Activated CD4-positive, CD25-positive, alpha-beta regulatory T cell treated with anti-CD3 and anti-CD28 coated beads, Interleukin-2, amount 50 U/mL, for 16 hours (primary cell): ENCODE measurements around the gene CNPY2.
"Not testable (repeated sequence)": the region's sequence is repeated elsewhere in the genome, so short reads cannot be mapped to it uniquely, and the experiment has no call there.

Source experiments
- DNase-seq: peaks from one replicate; pipeline ENCODE4 v3.0.0-alpha.2; 2020; ENCODE audit warnings: low read depth, low spot score

Gene CNPY2

DNA sequence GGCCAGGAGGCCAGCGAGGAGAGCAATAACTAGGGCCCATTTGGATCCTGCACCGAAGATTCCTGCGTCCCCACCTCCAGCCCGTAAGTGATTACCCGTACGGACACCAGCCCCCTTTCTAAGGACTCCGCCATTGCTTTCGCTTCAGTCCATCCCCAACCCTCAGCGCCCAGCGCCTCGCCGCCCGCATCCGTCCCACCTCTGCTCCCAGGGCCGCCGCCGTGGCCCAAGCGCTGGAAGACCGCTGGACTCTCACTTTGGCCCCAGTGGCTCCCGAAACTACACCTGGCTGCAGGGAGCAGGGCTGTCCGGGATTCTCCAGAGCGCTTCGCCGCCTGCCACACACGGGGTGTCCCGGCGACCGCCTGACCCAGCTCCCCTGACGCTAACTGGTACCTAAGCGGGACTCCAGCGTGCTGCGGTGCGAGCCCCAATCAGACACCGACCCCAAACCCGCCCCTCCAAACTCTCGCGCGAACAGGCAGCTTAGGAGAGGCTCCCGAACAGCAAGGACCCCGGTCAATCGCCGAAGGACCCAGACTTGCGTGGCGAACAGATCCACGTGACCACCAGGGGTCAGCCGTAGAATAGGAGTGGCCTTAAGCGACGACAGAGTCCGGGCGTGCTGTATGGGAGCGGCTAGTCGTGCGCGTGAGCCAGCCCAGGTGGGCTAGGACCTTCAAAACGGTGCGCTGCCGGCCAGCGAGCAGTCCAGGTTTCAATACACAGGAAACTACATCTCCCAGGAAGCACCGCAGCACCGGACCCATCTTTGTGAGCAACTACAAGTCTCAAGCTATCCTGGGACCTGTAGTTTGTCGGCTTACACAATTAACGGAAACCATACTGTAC, at the start of gene CNPY2:
TSS of gene CNPY2 (minus strand) at position 367 of the 852 bp plus-strand sequence. CDS start 771 bp downstream, outside the sequence.
- DNase-seq: peak; percentile 85

DNA sequence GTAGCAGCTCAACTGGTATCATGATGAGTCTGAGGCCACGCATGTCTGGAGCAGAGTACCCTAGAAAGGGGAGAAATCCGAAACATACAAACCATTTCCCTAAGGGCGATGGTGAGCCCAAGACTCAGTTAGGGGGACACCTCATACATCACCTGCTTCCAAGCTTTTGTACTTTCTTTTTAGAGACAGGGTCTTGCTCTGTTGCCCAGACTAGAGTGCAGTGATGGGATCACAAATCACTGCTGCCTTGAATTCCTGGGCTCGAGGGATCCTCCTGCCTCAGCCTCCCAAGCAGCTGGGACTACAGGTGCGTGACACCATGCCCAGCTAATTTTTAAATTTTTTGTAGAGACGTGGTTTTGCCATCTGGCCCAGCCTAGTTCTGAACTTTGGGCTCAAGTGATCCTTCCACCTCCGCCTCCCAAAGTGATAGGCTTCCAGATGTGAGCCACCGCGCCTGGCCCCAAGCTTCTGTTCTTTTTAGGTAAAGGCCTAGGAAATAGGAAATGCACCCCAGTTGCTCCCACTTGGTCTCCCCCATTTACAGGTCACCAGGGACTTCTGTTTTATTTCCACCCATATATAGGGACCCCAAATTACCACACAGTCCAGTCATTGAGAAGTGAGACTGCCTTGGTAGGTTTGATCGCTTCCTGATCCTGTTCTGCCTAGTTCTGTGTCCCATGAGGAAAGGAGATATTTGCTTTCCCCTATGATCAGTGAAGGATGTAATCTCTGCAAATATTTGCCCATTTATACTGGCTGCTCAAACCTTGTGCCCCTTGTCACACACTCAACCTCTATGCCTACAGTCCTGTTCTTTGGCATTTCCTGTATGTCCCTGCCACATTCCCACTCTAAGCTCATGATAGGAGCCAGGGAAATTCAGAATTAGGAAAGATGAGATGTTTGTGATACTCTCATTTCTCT, 46.6 kb upstream of the CNPY2 start, which contains the start of gene APOF:
TSS of gene APOF (minus strand) at position 728 of the 930 bp plus-strand sequence. CDS start at position 616, 112 bp downstream.
- DNase-seq: no peak

DNA sequence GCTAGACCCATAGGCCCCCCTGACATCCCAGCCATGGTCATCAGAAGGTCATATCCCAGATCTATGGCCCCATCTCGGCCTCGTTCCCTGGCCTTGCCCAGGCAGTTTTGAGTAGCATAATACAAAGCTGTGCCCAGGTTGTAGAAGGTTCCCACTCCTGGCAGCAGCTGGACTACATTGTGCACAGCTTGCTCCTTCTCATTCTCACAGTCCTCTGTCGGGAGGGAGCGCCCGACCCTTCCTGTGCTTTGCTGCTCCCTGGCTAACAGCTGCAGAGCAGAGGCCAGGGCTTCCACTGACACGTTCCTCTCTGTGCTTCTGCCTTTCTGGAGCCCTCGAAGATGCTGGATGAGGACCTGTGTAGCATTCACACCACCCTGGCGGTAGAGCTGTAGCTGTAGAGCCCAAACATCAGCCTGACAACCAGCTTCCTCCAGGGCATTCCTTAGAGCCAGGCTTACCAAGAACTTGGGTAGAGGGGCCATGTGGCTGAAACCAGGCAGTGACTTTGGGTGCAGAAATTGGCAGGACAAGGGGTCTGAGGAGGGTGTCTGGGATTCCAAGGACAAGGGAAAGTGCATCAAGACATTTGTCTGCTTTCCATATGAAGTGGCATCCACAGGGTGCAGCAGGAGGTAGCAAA, 45.8 kb upstream of the CNPY2 start:
- DNase-seq: no peak

DNA sequence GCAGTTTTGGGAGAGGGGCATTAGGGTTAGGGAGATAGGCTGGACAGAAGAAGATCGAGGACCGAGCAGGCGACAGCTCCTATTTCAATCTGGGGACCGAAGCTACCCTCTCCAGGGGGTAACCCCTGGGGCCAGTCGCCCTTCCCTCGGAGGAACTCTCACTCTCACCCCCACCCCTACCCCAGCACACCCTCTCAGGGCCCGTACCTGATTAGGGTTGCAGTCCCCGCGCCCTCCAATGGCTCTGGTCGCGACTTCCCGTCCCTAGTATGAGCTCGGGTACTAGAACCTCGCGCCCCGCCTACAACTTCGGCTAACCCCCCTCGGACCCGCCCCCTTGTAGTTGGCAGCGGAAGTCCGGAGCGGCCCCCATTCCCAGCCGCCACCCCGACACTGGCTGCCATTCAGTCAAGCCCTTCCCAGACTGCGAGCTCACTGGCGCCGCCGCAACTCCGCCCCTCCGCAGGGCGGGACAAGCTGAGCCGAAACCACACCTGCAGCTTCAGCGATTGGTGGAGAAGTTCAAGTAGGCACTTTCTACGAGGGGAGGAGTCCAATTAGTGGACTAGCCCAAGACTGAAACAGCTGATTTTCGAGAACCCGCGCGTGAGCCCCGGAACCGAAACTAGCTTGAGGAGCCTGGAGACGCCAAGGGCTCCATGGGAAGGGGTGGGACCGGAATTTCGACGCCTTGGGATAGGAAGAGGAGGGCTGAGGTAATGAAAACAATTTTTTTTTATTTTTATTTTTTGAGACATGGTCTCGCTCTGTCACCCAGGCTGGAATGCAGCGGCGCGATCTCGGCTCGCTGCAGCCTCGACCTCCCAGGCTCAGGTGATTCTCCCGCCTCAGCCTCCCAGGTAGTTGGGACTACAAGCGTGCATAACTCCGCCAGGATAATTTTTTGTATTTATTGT, 44.3 kb upstream of the CNPY2 start, which contains the start of gene STAT2:
TSS of gene STAT2 (minus strand) at position 257 of the 917 bp plus-strand sequence. CDS start 3,536 bp downstream, outside the sequence.
- DNase-seq: peak; percentile 99

DNA sequence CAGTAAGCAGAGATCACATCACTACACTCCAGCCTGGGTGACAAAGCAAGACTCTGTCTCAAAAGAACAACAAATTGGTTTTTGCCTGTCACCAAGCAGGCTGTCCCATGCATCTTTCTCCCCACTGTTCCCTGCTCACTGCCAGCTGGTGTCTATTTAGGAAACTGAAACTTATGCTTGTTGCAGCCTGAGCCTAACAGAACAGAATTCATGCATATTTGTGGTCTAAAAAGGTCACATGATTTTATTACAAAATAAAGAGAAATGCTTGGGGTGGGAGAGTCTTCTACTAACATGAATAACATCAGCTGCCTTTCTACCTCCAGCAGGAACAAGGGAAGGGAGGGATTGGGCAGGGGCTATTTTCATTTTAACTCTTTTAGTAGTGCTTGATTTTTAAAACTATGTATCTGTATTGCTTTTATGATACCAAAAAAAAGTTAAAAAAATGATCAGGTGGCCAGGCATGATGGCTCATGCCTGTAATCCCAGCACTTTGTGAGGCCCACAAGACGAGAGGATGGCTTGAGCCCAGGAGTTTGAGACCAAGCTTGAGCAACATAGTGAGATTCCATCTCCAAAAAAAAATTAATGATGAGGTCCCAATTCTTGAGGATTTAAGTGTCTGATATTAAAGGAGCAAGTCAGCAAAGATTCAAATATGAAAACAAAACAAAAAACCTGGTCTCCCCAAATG, 43.2 kb upstream of the CNPY2 start:
- no peak for DNase-seq

DNA sequence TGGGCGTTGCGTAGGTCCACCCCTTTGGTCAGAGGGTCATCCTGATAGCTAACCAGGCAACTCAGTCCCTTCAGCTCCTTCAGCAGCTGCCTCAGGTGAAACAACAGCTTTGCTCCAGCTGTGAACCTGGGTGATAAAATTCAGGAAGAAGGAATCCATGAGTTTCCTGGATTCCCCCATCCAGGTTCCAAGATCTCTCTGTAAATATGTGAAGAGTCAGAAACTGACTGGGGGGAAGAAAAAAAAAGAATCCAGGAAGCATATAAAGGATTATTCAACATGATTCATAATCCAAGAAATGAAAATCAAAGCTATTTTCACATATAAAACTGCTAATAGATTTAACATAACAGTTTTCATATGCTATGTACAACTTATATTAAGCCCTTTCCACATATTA, 35.5 kb upstream of the CNPY2 start:
- no peak for DNase-seq

DNA sequence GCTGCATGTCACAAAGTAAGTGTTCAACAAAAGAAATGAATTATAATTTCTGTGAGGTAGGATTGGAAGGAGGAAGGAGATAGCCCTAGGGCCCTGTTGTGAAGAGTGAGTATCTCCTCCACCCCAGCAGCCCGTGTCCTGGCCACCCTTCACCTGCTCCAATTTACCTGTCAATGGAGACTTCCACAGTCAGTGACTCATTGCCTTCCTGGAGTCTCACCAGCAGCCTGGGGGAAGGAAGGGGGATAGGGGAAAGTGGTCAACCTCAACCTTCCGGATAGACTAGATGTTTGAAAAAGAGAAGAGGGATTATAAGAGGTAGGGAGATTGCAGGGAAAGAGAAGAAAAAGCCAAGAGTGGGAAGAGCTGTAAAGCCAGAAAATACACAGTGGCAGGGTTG, 34.9 kb upstream of the CNPY2 start:
- no peak for DNase-seq

DNA sequence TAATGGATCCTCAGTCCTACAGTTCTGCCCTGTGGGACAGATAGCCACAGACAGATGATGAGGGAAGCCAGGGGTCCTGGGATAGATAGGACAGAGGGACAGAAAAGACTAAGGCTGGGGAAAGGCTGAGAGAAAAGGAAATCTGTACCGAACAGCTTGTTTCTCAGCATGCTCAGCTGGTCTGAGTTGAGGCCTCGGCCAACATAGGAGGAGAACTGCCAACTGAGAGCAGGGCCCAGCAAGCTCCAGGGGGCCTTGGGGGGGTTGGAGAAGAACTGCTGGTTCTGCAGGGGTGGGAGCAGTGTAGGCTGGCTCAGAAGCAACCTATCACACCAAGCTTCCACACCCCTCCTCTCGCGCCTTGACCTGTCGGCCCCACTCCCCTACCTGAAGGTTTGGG, 33.0 kb upstream of the CNPY2 start:
- no peak for DNase-seq

DNA sequence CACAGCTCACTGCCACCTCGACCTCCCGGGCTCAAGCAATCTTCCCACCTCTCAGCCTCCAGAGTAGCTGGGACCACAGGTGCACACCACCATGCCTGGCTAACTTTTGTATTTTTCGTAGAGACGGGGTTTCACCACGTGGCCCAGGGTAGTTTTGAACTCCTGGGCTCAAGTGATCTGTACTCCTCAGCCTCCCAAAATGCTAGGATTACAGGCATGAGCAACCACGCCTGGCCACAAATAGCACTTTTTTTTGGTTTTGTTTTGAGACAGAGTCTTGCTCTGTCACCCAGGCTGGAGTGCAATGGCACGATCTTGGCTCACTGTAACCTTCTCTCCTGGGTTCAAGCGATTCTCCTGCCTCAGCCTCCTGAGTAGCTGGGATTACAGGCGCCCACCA, 31.5 kb upstream of the CNPY2 start:
- DNase-seq: not testable (repeated sequence)

DNA sequence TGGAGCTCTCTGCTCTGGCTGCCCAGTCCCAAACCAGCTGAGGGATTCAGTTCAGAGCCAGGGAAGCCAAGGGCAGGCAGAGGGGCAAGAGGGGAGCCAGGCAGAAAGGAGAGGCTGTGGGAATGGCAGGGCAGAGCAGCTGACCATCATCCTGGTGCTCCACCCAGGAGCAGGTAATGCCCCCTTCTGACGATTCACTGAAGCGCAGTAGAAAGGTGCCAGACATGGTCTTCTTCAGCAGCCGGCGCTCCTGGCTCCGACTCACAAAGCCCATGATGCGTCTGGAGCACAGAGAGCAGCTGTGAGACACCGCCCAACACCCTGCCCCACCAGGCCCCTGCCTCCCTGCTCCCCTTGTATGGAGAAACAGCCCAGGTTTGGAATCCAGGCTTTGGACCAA, 30.9 kb upstream of the CNPY2 start:
- DNase-seq: no peak

DNA sequence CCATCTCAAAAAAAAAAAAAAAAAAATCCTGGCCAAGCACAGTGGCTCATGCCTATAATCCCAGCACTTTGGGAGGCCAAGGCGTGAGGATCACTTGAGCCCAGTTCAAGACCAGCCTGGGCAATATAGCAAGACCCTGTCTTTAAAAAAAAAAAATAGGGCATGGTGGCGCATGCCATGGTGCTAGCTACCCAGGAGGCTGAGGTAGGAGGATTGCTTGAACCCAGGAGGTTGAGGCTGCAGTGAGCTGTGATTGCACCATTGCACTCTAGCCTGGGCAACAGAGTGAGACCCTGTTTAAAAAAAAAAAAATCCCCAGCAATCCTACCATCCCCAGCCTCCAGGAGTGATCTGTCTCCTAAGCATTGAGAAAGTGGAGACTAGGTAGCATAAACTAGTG, 26.5 kb upstream of the CNPY2 start:
- DNase-seq: not testable (repeated sequence)

DNA sequence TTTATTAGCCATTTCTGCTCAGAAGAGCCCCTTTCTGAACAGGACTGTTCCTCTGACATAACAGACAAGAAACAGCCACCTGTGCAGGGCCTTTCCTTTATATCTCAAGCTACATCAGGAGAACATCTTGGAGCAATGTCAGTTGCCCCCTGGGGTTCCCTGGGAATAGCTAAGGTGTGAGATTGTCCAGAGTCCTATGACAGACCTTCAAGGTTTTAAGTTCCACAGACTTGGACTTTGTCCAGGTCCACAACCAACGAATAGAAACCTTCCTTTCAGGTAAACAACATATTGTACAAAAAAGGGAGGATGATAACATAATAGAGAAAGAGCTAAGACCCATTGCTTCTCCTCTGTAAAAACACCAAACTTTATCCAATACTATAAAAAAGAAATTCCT, 25.8 kb upstream of the CNPY2 start:
- no peak for DNase-seq

DNA sequence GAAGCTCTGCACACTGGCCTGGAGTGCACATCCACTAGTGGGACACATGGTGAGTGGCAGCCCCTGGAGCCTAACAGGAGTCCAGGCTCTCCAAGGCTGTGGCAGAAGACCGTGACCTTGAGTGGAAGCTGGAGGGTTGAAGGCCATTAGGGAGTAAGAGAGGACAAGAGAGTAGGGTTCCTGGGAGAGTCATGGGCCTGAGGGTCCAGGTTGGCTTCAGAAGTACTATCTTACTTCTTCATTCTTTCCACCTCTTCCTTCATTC, 23.3 kb upstream of the CNPY2 start:
- DNase-seq: no peak

DNA sequence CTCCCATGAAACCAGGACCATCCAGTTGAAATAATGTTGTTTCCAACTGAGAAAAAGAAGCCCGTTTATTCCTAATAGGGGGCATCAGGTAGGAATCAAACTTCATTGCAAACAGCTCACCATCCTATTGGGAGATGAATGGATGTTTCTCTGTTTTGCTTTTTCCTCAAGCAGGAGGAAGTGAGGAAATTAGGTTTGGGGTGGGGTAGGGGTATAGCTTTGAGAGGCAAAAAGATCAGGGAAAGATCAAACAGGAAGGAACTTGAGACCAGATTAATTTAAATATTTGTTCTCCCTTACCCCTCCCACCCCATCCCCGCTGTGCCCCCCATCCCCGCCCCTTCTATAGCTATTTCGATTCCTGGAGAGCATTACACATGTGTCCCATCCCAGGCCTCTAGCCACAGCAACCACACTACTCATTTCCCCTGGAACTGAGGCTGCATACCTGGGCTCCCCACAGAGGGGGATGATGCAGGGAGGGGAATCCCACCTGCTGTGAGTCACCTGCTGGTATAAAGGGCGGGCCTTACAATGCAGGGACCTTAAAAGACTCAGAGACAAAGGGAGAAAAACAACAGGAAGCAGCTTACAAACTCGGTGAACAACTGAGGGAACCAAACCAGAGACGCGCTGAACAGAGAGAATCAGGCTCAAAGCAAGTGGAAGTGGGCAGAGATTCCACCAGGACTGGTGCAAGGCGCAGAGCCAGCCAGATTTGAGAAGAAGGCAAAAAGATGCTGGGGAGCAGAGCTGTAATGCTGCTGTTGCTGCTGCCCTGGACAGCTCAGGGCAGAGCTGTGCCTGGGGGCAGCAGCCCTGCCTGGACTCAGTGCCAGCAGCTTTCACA, 22.7 kb upstream of the CNPY2 start, which contains the start of gene IL23A:
TSS of gene IL23A (plus strand) at position 577 of the 850 bp plus-strand sequence. CDS start at position 738, 161 bp downstream.
- peak; percentile 72 for DNase-seq

DNA sequence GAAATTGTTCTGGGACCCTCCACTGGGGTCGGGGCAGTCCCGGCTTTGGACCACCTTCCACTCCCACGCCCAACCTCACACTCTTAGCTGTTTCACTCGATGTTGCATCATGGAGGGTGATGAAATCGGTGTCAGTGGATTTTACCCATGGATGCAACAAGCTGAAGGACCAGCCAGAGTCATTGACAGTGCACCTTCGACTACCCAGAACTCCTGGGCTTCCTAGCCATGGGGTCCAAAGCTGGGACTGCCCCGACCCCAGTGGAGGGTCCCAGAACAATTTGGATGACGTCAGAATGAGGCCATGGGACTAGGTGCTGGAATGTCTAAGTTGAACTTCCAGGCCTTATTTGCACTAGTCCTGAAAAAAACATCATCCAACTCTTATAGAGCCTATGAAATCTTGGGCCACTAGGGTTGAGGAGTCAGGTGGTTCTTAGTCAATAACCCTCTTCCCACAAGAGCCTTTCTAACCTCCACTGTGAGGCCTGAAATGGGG, 22.0 kb upstream of the CNPY2 start:
- no peak for DNase-seq

DNA sequence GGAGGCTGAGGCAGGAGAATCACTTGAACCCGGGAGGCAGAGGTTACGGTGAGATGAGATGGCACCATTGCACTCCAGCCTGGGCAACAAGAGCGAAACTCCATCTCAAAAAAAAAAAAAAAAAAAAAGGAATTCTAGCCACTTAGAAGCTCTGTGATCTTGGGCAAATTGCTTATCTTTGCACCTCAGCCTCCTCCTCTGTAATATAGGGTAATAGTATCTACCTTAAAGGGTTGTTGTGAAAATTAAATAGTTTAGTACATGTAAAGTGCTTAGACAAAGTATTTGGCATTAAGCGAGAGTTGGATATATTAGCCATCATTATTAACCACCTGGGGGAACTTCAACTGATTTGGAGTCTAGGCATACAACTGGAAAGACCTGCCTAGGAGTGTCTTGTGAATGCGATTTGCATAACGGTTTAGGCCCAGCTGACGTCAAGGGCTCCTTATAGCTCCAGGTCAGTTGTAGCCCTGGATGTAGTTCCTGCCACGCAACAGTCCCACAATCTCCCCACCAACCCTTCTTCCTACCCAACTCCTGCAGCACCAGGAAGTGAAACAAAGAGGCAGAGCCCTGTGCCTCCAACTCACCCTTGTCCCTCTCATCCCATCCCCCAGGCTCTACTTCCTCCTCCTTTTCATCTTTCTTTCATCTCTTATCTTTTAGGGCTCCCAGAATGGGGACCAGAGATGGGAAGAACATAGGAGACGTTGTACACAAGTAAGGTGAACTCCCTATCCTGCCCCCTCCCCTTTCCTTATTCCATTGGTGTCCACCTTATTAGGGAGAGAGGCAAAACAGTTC, 20.8 kb upstream of the CNPY2 start:
- no peak for DNase-seq

DNA sequence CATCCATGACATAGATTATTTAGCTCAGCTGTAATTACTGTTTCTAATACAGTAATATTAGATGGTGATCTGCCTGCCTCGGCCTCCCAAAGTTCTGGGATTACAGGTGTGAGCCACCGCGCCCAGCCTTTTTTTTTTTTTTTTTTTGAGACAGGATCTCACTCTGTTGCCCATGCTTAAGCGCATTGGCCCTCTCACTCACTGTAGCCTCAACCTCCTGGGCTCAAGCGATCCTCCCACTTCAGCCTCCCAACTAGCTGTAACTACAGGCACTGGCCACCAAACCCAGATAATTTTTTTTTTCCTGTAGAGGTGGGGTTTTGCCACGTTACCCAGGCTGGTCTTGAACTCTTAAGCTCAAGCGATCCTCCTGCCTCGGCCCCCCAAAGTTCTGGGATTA, 19.7 kb upstream of the CNPY2 start:
- not testable (repeated sequence) for DNase-seq

DNA sequence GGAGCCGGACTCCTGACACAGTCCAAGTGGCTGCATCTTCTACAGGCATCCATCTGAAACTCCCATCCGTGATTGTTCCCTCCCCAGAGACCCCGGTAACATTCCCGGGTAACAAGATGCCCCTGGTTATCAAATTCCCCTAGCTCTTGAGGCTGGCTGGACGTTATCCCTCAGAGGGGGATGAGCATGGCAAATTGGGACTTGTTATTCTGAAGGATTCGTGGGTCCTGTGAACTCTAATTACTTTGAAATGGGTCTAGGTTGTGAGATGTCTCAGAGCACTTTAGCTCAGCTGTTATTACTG, 18.7 kb upstream of the CNPY2 start:
- DNase-seq: no peak
